ENCODE data around the gene TMEM198. TPM values are rescaled to one million over a fixed set of nuclear protein-coding genes. Genes with fewer than 3 reads are reported as not detected.

The TMEM198 gene
- total and polyA plus RNA-seq, 2 experiments from 2014 or later: 5.6 to 13.7 TPM

DNA sequence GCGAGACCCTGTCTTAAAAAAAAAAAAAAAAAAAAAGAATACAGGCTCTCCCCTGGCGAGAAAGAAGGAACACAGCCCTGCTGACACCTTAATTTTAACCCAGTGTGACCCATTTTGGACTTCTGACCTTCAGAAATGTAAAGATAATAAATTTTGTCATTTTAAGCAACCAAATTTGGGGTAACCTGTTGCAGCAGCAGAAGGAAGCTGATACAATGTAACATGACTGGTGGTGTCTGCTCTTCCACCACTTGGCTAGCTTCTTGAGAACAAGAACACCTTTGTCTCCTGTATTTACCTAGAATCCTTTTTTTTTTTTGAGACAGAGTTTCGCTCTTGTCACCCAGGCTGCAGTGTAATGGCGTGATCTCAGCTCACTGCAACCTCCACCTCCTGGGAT, 47.3 kb downstream of the TMEM198 start:
- H3K4me3 ChIP-seq: no peak overlapping the region
- Mint-ChIP-seq H3K27me3 (ENCODE audit: insufficient read depth, low read depth, poor library complexity) (peaks cover 3% of the 10 kb centered on the region), H3K9me3 (no peaks in the 10 kb centered on the region; the same call in 2 of the 3 replicates), H3K4me3 (no peak overlapping the region), H3K36me3 (ENCODE audit: low read depth) (no peaks in the 10 kb centered on the region), H3K4me1 (peaks cover 9% of the 10 kb centered on the region), H3K27ac (no peak overlapping the region)
- peaks cover 4% of the 10 kb centered on the region for H3F3A ChIP-seq (replicated peaks; ENCODE audit: low read depth)
- ATAC-seq (no peak), DNase-seq (ENCODE audit: low spot score) (no peak)
- H3K79me2 ChIP-seq (replicated peaks; ENCODE audit: insufficient read depth): no peaks in the 10 kb centered on the region
- TF ChIP-seq CREB1 (CRISPR knock-in tag; IDR thresholded peaks at IDR 0.05; ENCODE audit: low read depth) (no peak), ZNF462 (CRISPR knock-in tag; IDR thresholded peaks at IDR 0.05) (no peak), EZH2 (IDR thresholded peaks at IDR 0.05; ENCODE audit: low read depth, unreplicated experiment) (no peak), CTCF (conservative IDR thresholded peaks at IDR 0.05; ENCODE audit: low read depth in 2 of 2) (no peak), EZH2phosphoT487 (IDR thresholded peaks at IDR 0.05; ENCODE audit: unreplicated experiment) (no peak), ETS1 (IDR thresholded peaks at IDR 0.05) (no peak)
- no peaks in the 10 kb centered on the region for H3K36me3 ChIP-seq (ENCODE audit: insufficient read depth)
- H3K9me2 ChIP-seq (ENCODE audit: insufficient read depth): no peaks in the 10 kb centered on the region
- H3K27me3 ChIP-seq (ENCODE audit: insufficient read depth): peaks cover 8% of the 10 kb centered on the region; the same call in 1 of the 2 replicates
- no peaks in the 10 kb centered on the region for H4K20me1 ChIP-seq (replicated peaks; ENCODE audit: insufficient read depth)
- no peak overlapping the region for H3K4me2 ChIP-seq
- no peak overlapping the region for H3K27ac ChIP-seq (ENCODE audit: low read depth)
- H2AFZ ChIP-seq: no peak overlapping the region
- peaks cover 12% of the 10 kb centered on the region for H3K4me1 ChIP-seq (ENCODE audit: insufficient read depth)

Measured in GM23338 (cell line).